Effector CD4-positive, alpha-beta T cell (primary cell): ENCODE results near the gene HTRA1.

Experiments used
- DNase-seq: peaks from one replicate; pipeline ENCODE4 v3.0.0-alpha.2; 2020

Gene HTRA1

DNA sequence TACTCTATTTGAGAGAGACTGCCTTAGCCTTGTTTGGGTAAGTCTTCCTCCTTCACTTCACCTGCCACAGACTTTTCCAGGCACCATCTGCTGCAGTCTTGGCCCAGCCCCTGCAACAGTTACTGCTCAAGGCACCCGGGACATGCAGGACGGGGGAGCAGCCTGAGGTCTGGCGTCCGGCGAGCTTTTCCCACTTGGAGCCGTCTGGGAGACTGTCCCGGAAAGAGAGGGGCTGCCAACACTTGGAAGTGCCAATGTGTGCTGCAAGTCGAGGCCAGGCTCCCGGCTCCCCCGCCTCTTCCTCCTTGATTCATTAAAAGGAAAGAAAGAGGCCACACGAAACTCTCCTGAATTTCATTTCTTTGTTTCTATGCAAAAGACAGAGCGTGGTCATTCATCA, 13.7 kb downstream of the HTRA1 start:
- DNase-seq = no peak

DNA sequence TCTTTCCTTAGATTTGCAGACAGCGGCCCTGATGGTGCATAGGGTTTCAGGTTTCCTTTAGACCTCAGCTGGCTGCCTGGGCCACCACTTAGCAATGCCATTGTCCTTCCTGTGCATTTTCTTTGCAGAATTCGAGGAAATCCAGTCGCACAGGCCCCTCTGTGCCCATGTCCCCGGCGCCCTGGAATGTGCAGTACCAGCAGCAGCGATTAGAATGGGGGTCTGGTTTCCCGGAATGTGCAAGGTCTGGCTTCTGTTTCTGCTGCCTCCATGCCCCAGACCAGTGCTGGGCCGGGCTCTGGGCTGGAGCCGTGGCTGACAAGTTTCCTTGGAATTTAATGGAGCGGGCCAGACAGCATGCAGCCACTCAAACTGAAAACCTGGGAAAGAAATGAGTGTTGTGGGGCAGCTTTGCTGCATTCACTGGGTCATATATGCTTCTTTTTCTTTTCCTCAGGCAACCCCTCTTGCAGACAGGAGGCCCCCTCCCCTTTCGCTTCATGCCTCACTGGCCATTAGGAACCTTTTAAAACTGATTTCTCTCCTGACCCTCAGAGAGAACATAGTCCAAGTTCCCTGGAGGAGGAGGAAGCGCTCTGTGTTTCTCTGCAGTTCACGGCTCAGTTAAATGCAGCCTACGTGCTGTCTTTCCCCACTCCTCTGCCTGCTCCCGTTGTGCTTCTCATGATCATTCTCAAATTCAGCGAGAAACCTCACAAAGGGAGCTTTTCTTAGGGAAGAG, 14.4 kb downstream of the HTRA1 start:
- no peak for DNase-seq

DNA sequence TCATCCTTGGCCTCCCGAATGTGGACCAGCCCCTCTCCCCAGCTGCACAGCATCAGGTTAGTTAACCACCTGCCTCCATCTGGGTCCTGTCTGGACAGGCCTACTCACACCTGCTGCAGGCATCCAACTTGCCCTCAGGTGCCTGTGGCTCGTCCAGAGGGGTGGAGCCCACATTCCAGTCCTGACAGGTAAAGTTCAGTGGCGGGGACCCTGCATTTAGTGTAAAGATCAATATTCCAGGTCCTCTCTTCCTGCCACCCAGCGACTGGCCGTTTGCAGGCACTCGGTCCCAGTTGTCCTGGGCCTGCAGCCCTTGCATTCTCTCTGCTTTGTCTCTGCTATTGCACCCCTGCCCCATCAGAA, 15.0 kb downstream of the HTRA1 start:
- DNase-seq = no peak

DNA sequence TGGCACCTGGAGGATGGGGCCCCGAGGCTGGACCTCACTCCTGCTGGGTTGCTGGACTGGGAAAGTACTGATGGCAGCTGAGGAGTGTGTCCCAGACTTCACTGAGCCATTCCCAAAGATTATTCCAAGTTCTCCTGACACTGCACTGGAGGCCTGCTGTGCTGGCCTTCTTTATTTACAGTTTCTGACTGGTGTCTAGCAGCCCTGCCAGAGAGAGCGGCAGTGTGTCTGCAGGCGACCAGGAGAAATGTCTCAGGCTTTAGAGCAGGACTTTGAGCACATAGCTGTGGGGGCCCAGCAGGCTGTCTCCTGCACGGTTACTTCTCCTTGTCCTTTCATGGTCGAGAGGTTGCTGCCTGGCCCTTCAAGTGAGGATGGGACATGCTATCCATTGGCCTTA, 16.1 kb downstream of the HTRA1 start:
- no peak for DNase-seq

DNA sequence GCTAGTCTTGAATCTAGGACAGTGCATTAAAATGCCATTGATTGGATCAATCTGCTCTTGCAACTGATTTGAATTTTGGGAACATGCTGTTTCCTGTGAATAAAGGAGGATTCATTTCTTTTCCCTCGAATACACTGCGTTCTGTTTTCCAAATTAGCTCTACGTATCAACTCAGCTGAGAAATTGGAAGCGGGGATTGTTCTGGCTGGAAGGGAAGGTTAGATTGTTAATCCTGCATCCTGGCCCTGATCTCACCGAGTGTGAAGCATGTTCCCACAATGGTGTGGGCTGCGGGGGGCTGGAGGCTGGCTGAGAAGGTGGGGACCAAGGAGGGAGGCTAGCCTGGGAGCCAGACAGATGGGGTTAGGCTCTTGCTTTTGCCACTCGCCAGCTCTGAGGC, 17.6 kb downstream of the HTRA1 start:
- no peak for DNase-seq

DNA sequence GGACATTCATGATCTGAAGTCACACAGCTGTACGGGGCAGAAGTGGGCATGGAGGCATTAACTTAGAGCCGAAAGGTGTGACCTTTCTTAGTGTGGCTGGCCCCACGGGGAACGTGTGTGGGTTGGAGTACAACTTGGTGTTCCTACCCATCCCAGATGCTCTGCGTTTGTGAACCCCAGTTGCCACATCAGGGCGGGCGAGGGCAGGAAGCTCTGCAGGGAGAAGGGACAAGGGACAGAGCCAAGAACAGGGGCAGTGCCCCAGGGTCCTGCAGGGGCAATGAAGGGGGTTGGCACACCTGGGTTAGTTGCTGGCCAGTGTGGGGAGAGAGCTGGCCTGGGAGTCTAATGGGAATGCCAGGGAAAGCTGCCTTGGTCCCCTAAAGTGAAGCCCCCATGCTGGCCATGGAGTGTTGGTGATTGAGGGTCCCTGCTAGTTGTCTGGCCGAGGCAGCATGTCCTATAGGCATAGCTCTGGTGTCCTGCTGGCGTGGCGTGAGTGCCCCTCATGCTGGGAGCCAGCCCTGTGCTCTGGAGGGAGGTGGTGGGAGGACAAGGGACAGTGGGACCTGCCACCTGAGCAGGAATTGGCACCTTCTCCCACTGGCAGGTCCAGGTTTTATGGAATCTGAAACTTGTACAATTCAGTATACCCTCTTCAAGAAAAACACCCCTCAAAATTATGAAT, 18.9 kb downstream of the HTRA1 start:
- DNase-seq = no peak

DNA sequence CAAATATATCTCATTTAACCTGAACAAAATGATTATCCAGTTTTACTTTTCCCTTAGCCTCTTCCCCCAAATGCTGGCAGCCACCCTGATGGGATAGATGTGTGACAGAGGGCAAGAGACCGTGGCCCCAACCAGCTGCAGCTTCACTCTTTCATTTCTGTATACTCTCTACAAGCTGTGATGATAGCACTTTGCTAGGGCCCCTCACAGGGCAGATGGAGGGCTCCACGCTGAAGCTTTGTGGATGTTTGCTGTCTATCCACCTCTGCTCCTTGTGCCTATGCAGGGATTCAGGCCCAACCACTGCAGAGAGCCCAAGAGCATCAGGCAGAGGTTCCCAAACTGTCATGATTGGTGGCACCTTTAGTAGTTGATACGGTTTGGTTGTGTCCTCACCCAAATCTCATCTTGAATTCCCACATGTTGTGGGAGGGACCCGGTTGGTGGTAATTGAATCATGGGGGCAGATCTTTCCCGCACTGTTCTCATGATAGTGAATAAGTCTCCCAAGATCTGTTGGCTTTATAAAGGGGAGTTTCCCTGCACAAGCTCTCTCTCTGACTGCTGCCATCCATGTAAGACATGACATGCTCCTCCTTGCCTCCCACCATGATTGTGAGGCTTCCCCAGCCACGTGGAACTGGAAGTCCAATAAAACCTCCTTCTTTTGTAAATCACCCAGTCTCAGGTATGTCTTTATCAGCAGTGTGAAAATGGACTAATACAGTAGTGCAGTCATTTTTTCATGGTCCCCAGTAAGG, 20.1 kb downstream of the HTRA1 start:
- no peak for DNase-seq

DNA sequence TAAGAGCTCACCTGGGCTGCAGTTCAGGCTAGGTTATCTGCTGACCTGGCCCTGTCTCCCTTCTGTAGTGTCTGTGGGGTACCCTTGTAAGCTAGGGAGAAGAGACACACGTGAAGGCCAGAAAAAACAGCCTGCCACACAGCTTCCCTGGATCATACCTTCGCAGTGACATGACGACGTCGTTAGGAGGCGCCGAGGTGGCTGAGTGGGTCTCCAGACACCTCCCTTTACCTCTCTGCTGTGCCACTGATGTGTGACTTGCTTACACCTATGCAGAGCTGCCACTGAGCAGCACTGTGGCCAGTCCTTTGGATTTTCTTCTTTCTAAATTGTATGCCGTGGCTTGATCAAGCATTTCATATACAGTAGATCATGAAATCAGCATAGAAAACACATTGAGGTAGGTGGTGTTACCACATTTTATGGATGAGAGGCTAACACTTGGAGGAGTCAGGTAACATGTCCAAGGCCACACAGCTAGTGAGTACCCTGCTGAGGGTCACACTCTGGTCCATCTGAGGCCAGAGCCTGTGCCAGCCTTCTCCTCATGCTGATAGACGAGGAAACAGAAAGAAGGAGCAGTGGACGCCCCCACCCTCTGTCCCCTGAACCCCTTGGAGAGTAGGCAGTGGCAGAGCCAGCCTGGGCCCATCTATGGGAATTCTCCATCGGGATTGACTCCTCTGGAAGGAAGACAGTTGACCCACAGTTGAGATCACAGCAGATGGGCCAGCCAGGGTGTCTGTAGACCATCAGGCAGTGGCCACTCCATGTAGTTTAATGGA, 23.1 kb downstream of the HTRA1 start:
- no peak for DNase-seq

DNA sequence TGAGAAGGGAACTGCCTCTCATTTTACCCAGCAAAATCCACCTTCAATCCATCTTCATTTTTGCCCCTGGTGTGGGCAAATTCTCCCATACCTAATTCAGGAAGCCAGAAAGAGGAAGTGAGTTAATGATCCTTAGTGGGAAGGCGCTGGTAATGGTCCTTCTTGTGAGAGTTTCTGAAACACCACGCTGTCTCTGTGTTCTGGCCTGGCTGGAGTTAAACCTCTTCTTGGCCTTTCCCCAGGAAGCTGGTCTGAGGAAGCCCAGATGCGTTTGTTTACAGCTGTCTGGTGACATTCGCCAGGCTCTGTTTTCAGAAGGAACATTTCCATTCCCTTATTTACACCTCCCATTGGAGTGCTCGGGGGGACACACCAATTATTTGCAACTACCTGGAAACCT, 24.3 kb downstream of the HTRA1 start:
- no peak for DNase-seq

DNA sequence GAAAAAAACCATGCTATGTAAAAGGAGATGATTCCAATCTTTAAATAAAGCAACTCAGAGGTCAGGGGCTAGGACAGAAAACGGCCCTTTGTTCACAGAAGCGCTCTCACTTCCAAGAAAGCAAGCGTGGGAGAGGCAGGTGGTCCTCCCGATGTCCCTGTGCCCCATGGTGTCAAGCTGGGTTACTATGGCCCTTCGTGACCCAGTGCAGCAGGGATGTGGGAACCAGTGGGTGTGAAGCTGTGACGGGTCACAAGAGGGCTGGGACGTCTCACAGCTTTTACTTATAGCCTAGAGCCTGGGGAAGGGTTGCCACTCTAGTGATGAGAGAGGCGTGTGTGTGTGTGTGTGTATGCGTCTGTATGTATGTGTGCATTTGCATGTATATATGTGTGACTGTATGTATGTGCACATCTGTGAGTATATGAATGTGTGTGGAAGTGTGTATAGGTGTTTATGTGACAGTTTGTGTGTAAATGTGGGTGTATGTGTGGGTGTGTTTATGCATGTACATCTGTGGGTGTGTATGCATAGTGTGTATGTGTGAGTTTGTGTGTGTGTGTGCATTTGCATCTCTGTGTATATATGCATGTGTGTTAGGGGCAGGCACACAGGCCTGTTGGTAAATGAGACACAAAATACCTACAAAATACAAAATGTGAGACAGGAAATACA, 25.2 kb downstream of the HTRA1 start:
- no peak for DNase-seq

DNA sequence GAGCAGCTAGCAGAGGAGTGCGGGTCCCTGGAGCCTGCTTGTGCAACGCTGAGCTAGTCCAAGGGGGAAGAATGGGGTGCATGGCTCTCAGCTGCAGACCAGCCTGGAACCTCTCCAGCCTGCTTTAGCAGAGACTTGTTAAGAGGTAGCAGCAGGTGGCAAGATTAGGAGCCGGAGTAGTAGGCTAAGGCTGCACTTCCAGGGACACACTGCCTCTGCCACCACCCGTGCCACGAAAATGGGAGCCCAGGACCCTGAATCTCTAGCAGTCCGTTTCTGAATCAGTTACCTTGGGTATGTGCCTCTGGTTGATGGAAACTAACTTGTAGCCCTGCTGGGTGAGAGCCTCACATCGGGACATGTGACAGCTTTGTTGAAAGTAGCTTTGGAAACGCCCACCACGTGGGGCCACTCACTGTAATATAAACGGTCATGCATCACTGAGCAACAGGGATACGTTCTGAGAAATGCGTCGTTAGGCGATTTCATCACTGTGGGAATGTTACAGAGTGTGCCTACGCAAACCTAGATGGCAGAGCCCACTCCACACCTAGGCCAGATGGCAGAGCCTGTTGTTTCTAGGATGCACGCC, 25.9 kb downstream of the HTRA1 start:
- DNase-seq = no peak

DNA sequence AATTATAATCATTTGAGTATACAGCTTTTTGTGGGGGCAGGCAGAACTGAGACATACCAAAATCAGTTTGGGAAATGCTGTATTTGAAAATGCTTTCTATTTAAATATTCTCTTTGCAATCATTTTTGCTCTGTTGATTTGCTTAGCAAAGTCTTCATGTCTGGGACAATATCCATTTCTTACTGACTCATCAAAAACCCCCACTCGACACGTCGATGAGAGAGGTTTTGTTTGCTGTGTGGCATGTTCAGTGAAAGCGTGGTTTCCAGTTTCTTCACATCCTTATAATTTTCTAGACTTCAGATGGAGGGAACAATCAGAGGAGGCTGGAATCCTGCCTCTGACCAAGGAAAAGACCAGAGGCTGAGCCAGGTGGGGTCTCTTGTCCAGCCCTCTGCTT, 28.9 kb downstream of the HTRA1 start:
- DNase-seq = no peak

DNA sequence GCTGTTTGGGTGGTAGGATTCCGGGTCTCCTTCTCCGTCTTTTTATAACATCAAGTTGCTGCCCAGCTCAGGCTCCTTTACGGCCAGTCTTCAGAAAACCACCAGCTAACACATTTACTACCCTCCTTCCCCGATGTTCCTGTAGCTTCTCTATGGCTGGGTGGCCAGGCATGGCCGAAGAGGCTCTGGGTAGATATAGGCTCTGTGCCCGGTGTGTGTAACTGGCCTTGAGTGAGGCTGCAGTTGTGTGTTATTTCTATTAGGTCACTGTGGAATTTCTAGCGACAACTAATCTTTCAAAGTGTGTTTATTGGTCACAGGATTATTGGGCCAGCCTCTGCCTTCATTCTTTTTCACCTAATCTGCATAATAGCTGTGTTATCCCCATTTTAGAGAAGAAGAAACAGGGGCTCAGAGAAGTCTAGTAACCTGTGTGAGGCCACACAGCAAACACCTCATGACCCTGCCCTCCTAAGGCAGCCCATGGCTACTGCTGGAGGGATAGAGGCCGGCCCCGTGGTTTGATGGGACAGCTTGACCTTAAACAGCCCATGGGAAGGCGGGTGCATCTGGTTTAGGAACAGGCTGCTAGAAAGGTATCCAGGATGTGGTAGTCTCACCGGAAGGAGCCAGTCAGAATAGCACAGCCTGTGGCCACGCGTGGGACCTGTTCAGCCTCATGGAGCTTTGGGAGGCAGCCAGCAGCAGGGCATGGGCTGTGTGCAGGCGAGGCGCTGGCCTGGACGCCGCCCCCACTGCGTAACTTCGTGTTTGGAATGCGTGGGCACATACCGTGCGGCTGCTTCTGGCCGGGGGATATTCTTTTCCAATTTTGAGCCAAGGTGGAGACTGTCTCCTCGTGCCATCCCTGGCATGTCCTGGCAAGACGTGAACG, 29.7 kb downstream of the HTRA1 start:
- DNase-seq = no peak

DNA sequence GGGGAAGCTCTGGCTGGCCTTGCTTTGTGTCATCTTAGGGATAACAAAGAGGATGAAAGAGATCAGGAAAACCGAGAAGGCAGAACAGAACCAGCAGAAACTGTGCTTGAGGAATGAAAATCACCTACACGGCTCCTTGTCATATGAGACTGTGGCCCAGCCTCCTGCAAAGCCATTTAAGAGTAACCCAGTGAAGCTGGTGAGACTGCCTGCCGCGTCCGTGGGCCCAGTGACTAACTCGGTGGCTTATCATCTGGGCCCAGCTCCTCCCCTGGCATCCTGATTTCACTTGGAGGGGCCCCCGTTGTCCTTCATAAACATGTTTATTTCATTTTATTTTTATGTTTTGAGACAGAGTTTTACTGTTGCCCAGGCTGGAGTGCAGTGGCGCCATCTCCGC, 30.7 kb downstream of the HTRA1 start:
- DNase-seq = no peak

DNA sequence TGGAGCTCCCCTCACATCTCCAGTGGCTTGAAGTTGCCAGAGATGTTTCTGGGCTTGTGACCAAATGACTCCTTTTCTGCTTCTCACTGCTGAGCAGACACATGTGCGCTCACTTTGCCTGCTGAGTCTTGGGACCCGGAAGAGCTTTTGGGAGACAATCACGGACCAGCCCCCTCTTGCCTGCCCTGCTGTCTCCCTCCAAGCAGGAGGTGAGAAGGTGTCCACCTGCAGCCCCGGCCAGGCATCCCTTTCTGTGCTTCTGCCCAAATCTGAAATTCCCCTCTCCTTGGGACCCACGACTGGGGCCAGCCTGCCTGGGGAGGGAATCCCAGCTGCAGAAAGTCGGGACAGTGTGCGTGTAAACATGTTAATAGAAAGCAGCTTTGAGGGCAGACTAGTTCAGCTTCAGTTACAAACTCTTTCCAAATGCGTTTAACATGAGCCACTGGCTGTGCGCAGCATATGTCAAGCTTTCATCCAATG, 31.7 kb downstream of the HTRA1 start:
- DNase-seq = no peak

DNA sequence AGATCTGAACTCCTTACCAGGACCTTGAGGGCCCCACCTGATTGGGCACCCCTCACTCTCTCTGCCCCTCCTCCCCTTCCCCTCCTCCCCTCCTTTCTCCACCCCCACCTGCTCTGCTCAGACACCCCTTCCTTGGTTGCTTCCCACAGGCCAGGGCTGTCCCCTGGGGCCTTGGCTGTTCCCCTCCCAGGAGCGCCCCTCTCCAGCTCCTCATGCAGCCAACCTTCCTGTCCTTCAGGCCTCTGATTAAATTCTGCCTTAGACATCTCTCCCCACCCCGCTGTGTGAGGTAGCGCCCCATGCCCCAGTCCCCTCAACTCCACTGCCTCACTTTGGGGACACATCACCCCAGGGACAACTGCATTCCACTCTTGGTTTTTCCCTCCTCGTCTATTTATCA, 32.4 kb downstream of the HTRA1 start:
- DNase-seq = no peak

DNA sequence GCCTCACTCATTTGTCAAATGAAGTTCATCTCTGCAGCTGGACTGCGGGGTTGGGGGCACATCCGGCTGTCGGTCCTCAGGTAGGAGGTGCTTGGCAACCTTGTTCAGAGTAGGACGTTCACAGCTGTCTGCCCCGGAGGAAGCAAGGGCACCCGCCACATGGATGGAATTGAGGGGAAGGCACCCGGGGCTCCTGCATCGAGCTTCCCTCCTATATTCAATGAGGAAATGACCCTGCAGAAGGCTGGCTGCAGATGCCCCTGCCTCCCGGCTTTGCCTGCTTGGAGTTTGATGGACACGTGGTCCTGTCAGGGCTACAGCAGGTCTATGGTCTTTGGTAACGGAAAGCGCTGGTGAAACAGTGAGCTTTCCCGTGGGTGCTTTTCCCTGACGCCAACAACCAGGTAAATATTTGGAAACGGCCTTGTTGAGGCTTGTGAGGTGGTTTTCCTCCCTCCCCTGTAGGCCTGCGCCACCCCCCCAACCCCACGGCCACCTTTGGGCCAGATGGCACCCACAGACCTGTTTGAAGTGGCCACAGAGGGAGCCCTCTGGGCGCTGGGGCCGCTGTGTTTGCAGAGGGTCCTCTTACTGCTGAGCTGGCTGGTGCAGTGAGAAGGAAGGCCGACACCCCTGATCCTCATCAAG, 32.9 kb downstream of the HTRA1 start:
- DNase-seq = no peak

DNA sequence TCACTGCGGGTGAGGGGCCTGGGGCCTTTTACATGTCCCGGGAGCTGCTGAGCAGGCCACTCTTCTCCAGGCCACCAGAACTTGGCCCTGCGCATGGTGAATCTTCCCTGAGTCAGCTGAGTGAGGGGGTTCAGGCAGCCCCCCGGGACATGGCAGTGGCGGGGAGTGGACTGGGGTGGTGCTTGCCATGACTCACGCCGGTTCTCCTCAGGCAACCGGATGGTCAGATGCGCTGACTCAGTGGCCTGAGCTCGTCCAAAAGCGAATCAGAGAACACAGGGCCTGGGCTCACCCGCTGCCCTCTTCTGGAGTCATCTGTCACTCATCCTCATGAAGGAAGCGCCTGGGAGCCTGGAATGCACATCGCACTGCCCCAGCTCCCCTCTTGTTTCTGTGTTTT, 33.5 kb downstream of the HTRA1 start:
- no peak for DNase-seq

DNA sequence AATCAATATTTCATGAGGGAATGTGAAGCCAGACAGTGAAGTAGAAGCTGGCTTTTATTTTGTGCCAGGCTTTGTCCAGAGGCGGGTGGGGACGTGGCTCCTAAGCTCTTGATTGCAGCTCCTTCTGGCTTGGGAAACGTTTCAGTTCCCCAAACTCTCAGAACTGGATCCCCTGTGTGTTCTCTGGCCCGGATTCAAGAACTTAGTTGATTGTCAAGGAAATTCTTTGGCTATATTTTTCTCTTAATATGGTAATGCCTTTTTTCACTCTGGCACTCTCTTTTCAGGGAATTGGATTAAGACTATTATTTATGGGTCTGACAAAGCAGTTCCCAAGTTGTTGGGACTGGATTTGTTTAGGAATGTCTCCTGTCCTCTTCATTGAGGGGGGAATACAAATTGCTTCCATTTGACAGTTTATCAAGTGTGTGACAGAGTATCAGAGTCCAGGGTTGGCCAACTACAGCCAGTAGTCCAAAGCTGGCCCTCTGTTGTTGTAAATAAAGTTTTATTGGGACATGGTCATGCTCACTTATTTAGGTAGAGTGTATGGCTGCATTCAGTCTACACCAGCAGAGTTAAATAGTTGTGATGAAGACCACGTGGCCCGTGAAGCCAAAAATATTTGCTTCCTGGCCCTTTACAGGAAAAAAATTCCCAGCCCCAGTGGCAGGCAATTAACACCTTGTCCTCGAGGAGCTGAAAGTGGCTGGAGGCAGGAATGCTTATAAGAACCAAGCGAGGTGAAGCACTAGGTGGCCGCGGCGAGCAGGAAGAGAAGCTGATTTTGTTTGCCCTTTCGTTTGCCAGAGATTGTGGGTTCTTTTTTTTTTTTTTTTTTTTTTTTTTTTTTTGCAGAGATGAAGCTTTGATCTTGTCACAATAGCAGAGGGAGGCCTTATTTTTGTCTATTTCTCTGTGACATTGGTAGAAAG, 34.3 kb downstream of the HTRA1 start:
- DNase-seq = no peak
